Left ventricle myocardium inferior (tissue), 1 donor: ENCODE results near the gene NUMBL. TPM values are rescaled to one million over a fixed set of nuclear protein-coding genes. Genes with fewer than 3 reads are reported as not detected.
A peak's percentile ranks its signal among the peaks of the same experiment; 100 is the strongest.

Source experiments
- DNase-seq: peaks from one replicate; pipeline ENCODE4 v3.0.0-alpha.2; 2020
- H3K27ac ChIP-seq: fragments of 200-600 bp; replicated peaks from 2 replicates; pipeline ENCODE4 v1.8.0; 2021
- H3K27me3 ChIP-seq: fragments of 200-600 bp; 2 replicates; pipeline ENCODE4 v1.8.0; 2021; ENCODE audit warnings: low read depth
- H3K36me3 ChIP-seq: fragments of 200-600 bp; 2 replicates; pipeline ENCODE4 v1.8.0; 2021
- H3K4me1 ChIP-seq: fragments of 200-600 bp; 2 replicates; pipeline ENCODE4 v1.8.0; 2021
- H3K4me3 ChIP-seq: fragments of 200-600 bp; 2 replicates; pipeline ENCODE4 v1.8.0; 2021; ENCODE audit warnings: mild to moderate bottlenecking, moderate library complexity
- H3K9me3 ChIP-seq: fragments of 200-600 bp; replicated peaks from 2 replicates; pipeline ENCODE4 v1.8.0; 2021
- intact Hi-C: fragments of 100-400 bp; cut with micrococcal nuclease; formaldehyde crosslinking; loops from one replicate; pipeline ENCODE4 v1.11.0; 2022
- total RNA-seq: library from RNA; stranded (reverse); fragmentation: NEBNext Ultra II Directional; extraction: Animal tissue kit (Norgen Biotek cat#: 25700); gene quantifications from one replicate; pipeline ENCODE4 v1.2.1, GENCODE V29; 2021
- TF ChIP-seq, protein P1 (sequence below): fragments of 200-600 bp; IDR thresholded peaks from 2 replicates; pipeline ENCODE4 v1.8.0; 2021; ENCODE audit warnings: antibody characterized with exemption, mild to moderate bottlenecking, borderline replicate concordance
- donor health status: DM: no; HTN: yes; CAD: no; lungs with severe emphysema.

The NUMBL gene
- total RNA-seq, 1 donor from 2014 or later = 14.7 TPM

DNA sequence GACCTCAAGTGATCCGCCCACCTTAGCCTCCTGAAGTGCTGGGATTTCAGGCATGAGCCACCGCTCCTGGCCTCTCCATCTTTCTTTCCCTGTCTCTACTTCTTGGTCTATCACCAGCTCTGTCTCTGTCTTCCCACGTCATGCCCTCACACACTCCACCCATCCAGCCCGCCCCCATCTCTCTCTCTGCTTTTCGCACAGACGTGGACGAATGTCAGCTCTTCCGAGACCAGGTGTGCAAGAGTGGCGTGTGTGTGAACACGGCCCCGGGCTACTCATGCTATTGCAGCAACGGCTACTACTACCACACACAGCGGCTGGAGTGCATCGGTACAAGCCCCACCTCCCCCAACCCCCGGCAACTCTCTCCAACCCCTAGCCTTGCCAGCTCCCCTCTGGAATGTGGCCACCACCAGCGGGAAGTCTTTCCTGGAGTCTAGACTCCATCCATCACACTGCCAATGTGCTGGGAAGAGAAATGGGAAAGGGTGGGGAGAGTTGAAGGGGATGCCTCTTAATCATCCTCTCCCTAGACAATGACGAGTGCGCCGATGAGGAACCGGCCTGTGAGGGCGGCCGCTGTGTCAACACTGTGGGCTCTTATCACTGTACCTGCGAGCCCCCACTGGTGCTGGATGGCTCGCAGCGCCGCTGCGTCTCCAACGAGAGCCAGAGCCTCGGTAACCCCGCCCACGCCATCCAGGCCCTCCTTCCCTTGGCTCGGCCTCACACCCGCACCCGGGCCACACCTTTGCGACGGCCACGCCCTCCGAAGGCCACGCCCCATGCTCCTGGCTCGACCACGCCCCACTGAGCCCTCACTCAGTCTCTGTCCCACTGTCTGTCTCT, 66.8 kb downstream of the NUMBL start:
- Histone ChIP-seq H3K4me1 (peaks cover 12% of the 10 kb centered on the region), H3K4me3 (no peak overlapping the region), H3K27me3 (no peaks in the 10 kb centered on the region), H3K9me3 (no peaks in the 10 kb centered on the region), H3K36me3 (peaks cover 91% of the 10 kb centered on the region), H3K27ac (no peak overlapping the region)
- intact Hi-C loops = no loop called here
- TF ChIP-seq, protein P1, sequence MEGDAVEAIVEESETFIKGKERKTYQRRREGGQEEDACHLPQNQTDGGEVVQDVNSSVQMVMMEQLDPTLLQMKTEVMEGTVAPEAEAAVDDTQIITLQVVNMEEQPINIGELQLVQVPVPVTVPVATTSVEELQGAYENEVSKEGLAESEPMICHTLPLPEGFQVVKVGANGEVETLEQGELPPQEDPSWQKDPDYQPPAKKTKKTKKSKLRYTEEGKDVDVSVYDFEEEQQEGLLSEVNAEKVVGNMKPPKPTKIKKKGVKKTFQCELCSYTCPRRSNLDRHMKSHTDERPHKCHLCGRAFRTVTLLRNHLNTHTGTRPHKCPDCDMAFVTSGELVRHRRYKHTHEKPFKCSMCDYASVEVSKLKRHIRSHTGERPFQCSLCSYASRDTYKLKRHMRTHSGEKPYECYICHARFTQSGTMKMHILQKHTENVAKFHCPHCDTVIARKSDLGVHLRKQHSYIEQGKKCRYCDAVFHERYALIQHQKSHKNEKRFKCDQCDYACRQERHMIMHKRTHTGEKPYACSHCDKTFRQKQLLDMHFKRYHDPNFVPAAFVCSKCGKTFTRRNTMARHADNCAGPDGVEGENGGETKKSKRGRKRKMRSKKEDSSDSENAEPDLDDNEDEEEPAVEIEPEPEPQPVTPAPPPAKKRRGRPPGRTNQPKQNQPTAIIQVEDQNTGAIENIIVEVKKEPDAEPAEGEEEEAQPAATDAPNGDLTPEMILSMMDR = no peak
- DNase-seq = no peak

DNA sequence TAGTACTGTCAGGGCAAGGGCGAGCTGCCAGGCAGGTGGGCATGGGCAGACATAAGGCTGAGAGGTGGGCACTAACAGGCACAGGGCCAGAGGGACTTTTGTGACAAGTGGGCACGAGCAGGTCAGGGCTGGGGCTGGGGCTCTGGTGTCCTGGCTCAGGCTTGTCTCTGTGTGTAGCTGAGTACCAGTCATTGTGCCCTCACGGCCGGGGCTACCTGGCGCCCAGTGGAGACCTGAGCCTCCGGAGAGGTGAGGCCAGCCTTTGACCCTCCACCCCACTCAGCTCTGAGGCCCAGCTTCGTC, 67.7 kb downstream of the NUMBL start:
- Histone ChIP-seq H3K4me1 (peaks cover 12% of the 10 kb centered on the region), H3K36me3 (peaks cover 88% of the 10 kb centered on the region), H3K27ac (no peak overlapping the region), H3K9me3 (no peaks in the 10 kb centered on the region), H3K27me3 (no peaks in the 10 kb centered on the region), H3K4me3 (no peak overlapping the region)
- no peak for DNase-seq
- intact Hi-C loops = no loop called here
- TF ChIP-seq, protein P1 = no peak

DNA sequence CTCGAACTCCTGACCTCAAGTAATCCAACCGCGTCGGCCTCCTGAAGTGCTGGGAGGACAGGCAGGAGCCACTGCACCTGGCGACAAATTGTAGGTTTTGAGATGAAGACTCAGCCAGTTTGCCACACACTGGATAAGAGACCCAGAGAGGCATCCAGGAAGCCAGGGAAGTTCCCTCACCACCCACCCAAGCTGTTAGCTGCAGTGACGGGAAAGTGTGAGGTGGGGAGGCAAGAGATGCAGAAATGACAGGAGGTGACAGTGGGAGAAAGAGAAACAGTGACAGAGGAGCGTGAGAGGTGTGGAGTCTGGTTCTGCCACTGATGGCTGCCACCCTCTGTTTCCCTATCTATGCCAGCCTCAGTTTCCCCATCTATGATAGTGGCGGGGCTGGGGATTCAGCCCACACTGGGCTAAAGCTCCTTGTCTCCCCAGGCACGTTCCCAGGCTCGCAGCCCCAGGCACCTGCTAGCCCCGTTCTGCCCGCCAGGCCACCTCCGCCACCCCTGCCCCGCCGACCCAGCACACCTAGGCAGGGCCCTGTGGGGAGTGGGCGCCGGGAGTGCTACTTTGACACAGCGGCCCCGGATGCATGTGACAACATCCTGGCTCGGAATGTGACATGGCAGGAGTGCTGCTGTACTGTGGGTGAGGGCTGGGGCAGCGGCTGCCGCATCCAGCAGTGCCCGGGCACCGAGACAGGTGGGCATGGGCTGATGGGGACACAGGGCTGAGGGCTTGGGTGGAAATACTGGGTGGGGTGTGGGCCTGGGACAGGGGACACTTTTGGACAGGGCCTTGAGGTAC, 68.3 kb downstream of the NUMBL start:
- H3K27ac ChIP-seq = no peak overlapping the region
- peaks cover 12% of the 10 kb centered on the region for H3K4me1 ChIP-seq
- TF ChIP-seq, protein P1 = no peak
- no peaks in the 10 kb centered on the region for H3K9me3 ChIP-seq
- H3K27me3 ChIP-seq = no peaks in the 10 kb centered on the region
- peaks cover 88% of the 10 kb centered on the region for H3K36me3 ChIP-seq
- no peak for DNase-seq
- H3K4me3 ChIP-seq = no peak overlapping the region
- intact Hi-C loops = no loop called here

DNA sequence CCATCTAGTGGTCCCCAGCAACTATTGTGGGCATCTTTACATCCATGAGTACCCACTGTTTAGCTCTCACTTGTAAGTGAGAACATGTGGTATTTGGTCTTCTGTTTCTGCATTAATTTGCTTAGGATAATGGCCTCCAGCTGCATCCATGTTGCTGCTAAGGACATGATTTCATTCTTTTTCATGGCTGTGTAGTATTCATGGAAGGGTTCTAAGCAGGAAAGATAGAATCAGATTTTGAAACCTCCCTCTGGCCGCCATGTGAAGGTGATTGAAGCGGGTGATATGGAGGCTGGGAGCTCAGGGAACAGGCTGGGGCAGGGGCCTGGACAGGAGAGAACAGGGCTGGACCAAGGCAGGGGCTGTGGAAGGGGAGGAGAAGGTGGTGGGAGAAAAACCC, 69.2 kb downstream of the NUMBL start:
- no peaks in the 10 kb centered on the region for H3K9me3 ChIP-seq
- H3K36me3 ChIP-seq = peaks cover 85% of the 10 kb centered on the region
- no peak overlapping the region for H3K27ac ChIP-seq
- H3K27me3 ChIP-seq = no peaks in the 10 kb centered on the region
- peaks cover 12% of the 10 kb centered on the region for H3K4me1 ChIP-seq
- TF ChIP-seq, protein P1 = no peak
- intact Hi-C loops = no loop called here
- DNase-seq = no peak
- H3K4me3 ChIP-seq = no peak overlapping the region

DNA sequence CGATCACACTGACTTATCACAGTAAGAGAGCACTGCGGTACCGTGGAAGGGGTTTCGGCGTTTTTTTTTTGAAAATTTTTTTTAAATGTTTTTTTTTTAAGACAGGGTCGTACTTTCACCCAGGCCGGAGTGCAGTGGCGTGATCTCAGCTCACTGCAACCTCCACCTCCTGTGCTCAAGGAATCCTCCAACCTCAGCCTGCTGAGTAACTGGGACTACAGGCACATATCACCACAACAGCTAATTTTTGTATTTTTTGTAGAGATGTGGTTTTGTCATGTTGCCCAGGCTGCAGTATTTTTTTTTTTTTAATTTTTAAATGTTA, 70.3 kb downstream of the NUMBL start:
- peaks cover 87% of the 10 kb centered on the region for H3K36me3 ChIP-seq
- H3K4me1 ChIP-seq = peaks cover 19% of the 10 kb centered on the region
- no peaks in the 10 kb centered on the region for H3K9me3 ChIP-seq
- no peaks in the 10 kb centered on the region for H3K27me3 ChIP-seq
- intact Hi-C loops = no loop called here
- peak overlapping the region; percentile 82 for H3K27ac ChIP-seq
- no peak overlapping the region for H3K4me3 ChIP-seq
- TF ChIP-seq, protein P1 = no peak
- DNase-seq = no peak
